Stimulated activated CD8-positive, alpha-beta memory T cell treated with anti-CD3 and anti-CD28 coated beads, Interleukin-12 subunit alpha, Interleukin-12 subunit beta, amount 100 ng/mL, for 1 hour (primary cell): ENCODE measurements around the gene MAOB.
"Not testable (repeated sequence)": the region's sequence is repeated elsewhere in the genome, so short reads cannot be mapped to it uniquely, and the experiment has no call there.

Experiments
- DNase-seq: peaks from one replicate; pipeline ENCODE4 v3.0.0-alpha.2; 2020; ENCODE audit warnings: low read depth

Gene MAOB

DNA sequence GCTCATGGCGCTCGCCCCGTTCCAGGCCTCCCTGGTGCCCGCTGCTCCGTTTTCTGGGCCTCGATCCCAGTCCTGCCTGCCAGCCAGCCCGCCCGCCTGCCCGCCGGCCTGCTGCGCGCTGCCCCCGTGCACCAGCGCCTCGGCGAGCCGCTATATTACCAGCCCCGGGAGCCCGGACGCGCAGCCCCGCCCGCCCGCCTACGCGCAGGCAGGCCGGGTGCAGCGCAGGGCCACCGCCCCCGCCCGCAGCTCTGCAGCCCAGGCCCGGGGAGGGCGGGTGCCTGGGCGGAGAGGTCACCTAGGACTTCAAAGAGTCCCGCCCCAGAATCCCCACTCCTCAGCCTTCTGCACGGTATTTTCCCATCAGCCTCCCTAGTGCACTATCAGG is at the start of gene MAOB:
Gene MAOB (minus strand): TSS at position 157 of the 388 bp plus-strand sequence. CDS start 151 bp downstream, at position 6.
- no peak for DNase-seq

DNA sequence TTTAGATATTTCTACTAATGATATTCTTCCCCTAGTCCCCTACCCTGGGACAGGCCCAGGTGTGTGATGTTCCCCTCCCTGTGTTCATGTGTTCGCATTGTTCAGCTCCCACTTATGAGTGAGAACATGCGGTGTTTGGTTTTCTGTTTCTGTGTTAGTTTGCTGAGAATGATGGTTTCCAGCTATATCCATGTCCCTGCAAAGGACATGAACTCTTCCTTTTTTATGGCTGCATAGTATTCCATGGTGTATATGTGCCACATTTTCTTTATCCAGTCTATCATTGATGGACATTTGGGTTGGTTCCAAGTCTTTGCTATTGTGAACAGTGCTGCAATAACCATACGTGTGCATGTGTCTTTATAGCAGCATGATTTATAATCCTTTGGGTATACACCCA is 39.8 kb upstream of the MAOB start:
- DNase-seq: not testable (repeated sequence)

DNA sequence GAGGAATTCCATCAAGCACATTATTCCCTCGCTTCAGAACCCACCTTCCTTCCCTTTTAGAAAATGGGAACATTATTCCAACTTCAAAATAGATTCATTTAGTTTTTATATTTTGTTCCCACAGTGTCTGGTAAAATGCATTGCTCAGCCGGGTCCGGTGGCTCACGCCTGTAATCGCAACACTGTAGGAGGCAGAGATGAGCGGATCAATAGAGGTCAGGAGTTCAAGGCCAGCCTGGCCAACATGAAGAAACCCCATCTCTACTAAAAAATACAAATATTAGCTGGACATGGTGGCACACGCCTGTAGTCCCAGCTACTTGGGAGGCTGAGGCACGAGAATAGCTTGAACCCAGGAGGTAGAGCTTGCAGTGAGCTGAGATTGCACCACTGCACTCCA is 28.5 kb upstream of the MAOB start:
- DNase-seq: not testable (repeated sequence)

DNA sequence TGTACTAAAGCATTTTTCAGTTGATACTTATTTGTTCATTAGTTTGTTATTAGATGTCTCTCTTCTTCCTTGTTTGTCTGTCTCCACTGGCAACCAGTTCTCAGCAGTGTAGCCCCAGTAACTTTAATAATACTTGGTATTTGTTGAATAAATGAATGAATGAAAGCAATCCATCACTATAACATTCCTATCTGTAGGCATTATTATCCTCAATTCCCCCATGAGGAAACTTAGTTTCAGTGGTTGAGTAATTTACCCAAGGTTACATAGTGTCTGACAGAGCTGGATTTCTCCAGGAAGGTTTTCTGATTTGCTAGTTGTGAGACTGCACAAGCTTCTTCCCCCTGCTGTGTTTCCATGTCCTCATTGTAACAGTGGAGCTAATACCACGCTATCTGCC is 27.8 kb upstream of the MAOB start:
- no peak for DNase-seq

DNA sequence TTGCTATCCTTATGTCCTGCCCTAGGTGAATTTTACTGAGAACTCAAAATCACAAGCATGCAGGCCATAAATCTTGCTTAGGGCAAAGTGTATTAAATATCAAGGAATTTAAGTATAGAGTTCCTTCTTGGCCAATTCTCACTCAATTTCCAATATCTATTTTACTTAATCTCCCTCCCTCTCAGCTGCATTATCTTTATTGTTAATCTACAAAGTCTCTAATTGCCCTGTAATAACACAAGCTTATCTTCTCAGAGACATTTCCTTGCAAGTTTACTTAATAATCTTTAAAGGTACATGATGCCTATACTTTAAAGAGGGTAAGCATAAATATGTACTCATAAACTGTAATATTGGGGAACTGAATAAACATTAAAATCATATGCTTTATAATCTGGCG is 26.9 kb upstream of the MAOB start:
- DNase-seq: no peak

DNA sequence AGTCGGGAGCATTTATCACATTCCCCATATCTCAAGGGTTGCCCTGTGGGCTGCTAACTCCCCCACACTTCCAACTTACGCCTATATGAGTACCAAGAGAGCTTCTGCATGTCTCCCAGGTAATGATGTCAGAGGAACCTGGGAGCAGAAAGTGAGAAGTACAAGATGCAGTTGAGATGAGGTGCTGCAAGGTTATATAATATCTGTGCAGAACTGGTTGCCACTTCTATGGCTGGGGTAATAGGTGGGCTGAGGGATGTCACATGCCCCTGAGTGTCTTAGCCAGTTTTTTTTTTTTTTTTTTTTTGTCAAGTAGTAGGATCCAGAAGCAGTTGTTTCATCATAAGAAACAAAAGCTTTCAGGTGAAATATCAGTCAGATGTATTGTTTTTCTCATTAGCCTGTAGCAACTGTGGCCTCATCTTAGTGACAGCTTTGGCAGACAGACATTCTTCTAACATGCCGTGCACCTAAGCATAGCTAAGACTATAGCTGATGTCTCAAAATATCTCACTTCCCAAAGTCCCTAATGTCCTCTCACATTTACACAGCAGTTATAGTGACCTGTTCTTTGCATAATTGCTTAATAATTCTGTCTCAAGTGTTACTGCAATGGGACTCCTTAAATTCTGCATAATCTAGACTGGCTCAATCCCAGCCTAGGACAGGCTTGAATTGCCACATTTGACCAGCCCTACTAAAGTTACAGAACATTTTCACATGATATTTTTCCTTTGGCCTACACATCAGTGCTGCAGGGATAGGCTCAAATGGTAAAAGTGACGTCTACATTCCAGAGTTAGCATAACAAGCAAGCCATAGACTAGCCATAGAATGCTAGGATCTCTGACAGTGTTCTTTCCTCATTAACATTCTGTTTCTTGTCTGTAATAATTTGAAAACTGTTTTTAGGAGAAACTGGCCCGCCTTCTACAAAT is 17.9 kb upstream of the MAOB start:
- no peak for DNase-seq

DNA sequence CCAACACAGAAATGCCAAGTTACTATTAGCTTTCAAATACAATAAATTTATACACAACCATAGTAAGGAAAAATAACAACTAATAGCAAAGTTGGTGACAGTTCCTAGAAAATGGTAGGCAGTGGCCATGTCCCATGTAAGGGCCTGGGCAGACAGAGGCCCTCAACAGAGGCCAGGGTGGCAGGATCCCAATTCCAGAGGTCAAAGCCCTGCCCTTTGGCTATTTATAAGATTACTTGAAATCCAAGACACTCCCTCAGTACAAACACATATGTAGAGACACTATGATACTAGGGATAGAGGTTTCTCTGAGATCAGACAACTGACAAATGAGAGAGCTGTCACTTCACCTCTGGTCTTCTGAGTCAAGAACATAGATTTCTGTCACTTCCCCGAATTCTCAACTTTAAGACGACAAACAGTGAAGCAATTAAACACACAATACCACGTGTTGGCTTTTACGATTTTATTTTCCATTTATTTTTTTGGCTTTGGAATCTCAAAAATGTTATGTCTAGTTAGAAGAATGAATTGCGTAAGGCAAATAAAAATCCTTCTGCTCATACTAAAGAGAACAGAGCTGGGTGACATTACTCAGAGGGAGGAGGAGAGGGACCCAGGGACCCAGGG is 16.3 kb upstream of the MAOB start:
- no peak for DNase-seq

DNA sequence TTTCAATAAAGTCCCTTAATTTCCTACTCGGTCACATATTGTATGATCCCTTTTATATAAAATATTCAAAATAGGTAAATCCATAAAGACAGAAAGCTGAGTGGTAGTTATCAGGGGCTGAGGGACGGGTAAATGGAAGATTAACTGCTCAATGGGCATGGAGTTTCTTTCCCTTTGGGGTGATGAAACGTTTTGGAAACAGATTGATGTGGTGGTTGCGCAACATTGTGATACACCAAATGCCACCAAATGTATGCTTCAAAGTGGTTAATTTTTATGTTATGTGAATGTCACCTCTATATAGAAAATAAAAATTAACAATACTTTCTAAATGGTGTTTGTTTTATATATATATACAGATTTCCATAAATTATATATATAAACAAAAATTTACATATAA is 15.0 kb upstream of the MAOB start:
- DNase-seq: no peak

DNA sequence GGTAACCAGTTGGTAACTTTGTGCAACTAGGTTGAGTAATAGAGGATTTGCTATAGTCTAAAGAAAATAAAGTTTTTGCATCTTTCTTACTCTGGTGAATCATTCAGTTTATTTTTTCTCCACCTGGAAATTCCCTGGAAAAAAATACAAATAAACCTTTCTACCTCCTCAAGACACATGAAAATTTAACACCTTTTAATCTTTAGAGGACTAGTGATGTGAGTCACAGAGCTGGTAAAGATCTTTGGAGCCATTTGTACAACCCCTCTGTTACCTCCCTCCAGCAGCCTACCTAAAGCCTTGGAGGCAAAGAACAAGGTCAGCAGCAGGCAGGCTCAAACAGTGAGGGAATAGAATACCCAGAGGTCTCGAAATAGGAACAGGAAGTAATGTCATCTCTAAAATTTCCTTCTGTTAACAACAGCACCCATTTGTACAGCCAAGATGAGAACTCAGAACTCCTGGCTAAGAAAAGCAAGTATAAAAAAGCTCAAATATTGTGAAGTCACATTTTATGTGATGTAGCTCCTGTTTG is 10.2 kb upstream of the MAOB start:
- no peak for DNase-seq

DNA sequence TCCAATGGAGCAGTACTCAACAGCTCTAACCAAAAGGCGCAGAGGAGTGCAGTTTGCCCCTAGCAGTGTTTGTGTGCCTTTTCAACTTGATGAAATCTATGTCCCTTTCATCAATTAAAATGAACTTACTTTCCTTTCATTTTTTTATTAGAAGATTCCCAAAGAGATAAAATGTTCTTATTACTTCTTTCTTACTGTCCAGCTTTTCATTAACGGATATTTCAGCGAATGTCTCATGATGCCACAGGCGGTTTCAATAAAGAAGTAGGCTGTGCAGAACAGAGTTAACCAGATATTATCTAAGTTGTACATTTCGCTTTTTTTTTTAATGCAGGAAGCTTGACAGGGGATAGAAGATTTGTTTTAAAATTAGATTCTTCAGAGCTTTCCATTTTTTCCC is 3.4 kb upstream of the MAOB start:
- DNase-seq: no peak

DNA sequence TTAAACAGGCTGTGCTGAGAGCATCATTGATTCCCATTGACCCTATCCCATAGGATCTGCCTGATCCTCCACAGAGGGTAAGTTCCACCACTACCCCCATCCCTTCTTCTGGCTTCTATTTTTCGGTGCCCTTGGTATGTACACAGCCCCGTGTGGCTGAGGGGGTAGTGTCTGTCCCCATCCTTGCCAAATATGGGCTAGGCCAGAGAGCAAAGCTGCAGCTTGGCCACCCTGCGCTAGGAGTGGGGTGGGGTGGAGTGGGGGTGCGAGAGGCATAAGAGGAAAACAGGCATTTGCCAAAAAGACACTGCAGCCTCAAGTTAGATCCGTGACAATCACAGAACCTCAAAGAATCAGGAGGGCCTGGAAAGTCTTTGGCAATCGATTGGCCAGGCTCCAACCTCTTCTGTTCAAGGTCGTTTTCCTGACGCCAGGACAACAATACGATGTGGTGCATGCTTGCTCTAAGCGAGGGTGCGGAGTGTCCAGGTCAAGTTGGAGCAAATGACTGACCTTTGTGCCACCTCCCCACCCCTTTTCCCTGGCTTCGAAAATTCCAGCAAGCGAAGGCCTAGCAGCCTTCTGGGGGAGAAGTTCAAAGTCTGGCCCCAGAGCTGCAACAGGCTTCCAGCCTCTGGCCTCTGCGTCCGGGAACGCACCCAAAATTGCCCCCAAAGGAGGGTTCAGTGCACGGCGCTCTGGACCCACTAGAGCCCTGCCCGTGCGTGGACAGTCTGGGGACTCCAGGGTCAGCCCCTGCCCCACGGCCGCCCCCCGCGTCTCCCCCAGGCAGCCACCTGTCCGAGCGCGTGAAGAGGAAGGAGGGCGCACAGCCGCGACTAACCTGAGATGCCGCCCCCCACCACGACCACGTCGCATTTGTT is 598 bp downstream of the MAOB start:
- no peak for DNase-seq

DNA sequence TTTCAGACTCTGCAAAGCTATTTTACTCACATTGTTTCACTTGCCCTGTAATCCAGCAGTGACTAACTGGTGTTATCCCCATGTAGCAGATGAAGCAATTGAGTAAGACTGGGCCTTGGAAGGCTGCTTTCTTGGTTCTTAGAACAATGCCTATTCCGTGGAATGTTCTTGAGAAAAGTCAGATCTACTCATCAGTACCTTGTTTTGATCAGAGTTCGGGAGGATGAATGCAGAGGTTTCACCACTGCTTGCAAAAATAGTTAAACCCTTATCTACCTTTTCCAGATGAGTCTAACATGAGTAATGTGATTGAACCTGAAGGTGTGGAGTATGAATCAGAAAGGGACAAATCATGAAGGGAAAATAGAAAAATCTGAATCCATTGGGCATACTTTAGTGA is 1.8 kb downstream of the MAOB start:
- no peak for DNase-seq

DNA sequence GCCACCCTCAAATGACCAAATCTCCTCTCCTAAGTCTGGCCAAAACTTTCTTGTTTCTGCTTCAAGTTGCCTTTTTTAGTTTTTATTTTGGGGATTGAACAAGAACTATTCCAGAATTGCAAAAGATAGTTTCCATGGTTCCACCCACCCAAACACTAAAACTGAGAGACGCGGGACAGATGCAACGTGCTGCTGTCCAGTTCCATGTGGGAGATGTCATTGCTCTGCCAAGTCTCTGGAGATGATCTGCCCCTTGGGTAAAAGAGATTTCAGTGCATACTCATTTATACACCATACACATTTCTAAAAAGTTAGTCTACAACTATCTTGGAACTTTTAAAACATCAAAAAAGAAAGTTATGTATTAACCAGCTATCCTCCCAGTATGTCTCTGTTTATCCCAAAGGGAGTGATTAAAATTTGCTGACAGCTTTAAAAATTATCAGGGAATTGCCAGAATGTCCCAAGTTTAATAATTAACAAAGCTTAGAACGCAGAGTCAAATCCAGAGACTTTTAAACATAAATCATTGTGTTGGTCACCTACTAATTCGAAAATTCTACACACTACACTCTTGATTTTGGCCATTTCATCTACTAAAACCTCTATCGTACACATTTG is 3.2 kb downstream of the MAOB start:
- DNase-seq: no peak

DNA sequence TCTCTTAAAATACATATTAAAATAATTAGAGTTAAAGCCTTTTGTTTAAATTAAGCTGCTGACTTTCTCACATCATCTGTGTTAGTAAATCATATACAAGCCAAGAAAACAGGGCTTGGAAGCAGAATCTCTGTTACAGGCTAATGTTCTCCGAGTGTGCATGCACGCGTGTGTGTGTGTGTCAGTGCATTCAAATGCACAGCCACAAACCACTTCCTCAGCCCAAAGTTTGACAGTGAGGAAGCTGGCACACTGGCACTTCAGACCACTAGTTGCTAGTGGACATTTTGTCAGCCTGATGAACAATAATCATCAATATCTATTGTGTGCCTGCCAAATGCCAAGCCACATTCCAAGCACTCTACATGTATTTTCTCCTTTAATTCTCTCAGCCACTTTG is 5.6 kb downstream of the MAOB start:
- no peak for DNase-seq

DNA sequence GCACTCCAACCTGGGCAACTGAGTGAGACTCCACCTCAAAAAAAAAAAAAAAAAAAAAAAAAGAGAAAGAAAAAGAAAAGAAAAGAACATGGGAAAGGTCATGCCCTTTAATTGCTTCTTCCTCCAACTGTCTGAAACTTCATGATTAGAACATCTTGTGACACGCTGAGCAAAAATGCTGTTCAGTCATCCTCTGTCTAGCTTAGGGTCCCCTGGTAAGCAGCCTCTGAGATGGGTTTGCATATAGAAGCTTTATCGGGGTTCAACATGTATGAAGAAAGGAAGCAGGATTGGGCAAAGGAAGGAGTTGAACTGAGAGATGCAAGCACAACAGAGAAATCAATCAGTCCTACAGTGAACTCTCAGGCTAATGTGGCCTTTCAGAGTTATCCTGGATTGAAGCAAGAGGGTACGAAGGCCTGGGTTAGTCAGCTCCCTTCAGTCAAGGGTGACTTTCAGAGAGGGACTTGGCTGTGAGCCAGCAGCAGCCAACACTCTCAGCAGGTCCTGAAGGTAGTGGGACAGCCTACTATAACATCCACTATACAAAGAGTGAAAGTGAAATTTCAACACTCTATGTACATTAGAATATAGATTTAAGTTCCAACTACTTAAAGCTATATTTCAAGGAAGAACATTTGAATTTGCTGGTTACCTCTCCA is 11.4 kb downstream of the MAOB start:
- DNase-seq: no peak

DNA sequence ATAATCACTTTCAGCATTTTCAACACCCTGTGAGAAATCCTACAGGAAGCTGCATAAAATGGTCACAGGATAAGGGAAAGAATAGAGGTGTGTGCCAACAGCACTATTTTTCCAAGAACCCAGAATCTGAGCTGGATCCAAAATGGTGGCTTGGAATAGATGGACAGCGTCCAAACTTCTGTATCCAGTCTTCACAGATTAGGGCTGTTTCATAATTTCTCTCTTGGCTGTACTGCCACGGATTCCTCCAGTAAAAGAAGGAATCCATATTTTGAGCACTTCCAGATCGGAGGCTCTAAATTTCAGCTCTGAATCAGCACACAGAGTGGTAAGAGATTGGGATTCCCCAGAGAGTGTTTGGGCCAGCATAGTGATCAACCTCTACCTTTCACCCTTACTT is 12.2 kb downstream of the MAOB start:
- no peak for DNase-seq

DNA sequence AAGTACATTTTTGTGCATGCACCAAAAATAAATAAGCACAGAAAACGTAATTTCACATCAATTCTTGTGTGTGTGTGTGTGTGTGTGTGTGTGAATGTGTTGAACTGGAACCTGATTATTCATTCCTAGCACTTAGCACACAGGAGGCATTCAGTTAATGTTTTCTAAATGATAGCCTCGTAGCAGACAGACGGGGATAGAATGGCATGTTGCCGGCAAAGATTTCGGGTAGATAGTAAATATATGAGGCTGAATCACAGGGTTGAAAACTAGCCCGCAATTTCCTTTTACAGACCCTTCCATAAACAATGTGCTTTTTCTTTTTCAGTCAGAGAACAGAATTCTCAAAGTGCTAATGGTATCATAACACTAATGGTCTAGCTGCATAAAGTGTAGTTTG is 13.5 kb downstream of the MAOB start:
- DNase-seq: no peak

DNA sequence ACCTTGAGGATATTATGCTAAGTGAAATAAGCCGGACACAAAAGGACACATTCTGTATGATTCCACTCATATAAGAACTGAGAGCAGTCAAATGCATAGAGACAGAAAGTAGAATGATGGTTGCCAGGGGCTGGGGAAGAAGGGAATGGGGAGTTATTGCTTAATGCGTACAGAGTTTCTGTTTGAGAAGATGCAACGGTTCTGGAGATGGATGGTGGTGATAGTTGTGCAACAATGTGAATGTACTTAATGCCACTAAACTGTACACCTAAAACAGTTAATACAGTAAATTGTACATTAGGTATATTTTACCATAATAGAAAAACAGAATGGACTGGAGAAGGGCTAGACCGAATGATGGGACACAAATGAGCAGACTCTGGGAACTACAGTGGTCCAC is 15.8 kb downstream of the MAOB start:
- DNase-seq: no peak

DNA sequence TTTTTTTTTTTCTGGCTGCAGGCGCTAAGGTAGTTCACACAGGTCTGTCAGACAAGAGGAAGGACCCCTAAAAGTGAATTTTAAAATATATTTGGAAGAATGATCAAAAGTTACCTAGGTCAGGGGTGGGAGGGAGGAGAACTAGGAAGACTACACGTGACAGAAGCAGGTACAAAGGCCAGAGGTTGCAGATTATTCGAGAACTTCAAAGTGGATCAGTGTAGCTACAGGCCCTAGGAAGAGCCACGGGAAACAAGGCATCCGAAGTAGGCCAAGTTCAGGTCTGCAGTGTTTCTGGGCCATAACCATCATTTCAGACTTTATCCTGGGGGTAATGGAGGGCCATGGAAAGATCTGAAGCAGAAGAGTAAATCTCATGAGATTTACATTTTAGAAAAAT is 16.5 kb downstream of the MAOB start:
- DNase-seq: no peak

DNA sequence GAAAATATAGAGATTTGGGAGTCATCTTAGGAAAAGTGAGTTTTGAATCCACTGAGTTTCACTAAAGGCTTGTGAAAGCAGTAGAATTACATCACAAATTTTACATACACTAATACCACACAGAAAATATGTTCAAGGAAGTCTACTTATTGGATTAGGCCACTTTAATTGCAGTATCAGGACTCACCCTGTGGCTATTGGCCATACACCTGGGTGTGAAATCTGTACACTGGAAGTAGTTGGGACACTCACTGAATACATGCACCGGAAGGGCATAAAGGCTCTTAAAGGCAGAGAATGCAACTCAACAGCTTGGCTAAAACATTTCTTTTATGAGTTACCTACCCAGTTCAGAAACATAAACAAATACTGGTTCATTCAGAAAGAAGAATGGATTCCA is 19.8 kb downstream of the MAOB start:
- DNase-seq: no peak

DNA sequence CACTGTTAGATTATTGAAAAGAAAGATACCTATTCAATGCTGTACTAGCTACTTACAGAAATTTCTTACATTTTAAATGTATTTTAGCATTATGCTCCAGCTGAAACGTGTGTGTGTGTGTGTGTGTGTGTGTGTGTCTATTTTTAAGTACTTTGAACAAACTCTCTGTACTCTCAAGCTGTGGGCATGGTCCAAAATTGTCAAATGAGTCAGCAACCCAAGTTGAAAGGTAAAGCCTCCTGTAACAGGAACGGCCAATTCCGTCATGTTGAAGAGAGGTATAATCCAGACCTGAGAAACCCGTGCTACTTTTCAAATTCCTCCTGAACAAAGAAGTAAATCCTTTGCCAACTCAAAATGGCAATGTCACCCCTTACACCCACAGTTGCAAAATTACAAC is 20.5 kb downstream of the MAOB start:
- DNase-seq: no peak
